HCT116 (cell line): ENCODE results near the gene MXRA8. TPM values are rescaled to one million over a fixed set of nuclear protein-coding genes. Genes with fewer than 3 reads are reported as not detected.

ENCODE experiments used
- ATAC-seq: fragments of 200-7000 bp; cut with Tn5 transposase; 2 replicates; pipeline ENCODE4 v1.9.1; 2020; ENCODE audit warnings: mild to moderate bottlenecking, moderate library complexity
- BruUV-seq: library from RNA; stranded (reverse); fragments of 400-500 nt; replicated peaks from 2 replicates; lab custom pipeline; 2021; lab: Mats Ljungman, UMichigan
- CTCF ChIA-PET: fragments of 300-600 bp; sonication (Branson Sonifier 250); formaldehyde crosslinking; loops from one replicate; lab custom pipeline; 2021; ENCODE audit warnings: antibody characterized with exemption; lab: Charles Lee
- POLR2A ChIA-PET: fragments of 300-600, 350-600 bp; sonication (Branson Sonifier 250); formaldehyde crosslinking; loops from one replicate; lab custom pipeline; 2021; ENCODE audit warnings: antibody characterized with exemption; lab: Charles Lee
- RAD21 ChIA-PET, 2 experiments: fragments of 300-600 bp; sonication (Branson Sonifier 250); formaldehyde crosslinking; loops; one replicate each; lab custom pipeline; 2023; ENCODE audit warnings: low total read pairs in 2 of 2; ENCODE audit not compliant: uncharacterized antibody in 2 of 2, unreplicated experiment in 2 of 2, low non-redundant PET in 1 of 2; lab: Charles Lee
- DNase-seq: peaks from one replicate; pipeline ENCODE4 v3.0.0-alpha.2; 2010; ENCODE audit warnings: low read depth, low spot score
- H2AFZ ChIP-seq: fragments of 200-600 bp; shearing (Covaris generic), sonication (generic); 2 replicates; pipeline ENCODE4 v1.6.1; 2017; ENCODE audit warnings: low read depth, mixed run types, mixed read lengths, antibody characterized with exemption, low read length; ENCODE audit not compliant: poor library complexity, severe bottlenecking
- H3K27ac ChIP-seq: 2 replicates; pipeline ENCODE4 v1.5.1; 2012; ENCODE audit warnings: low read depth, low read length
- H3K27me3 ChIP-seq: fragments of 200-600 bp; sonication (generic); 2 replicates; pipeline ENCODE4 v1.6.1; 2016; ENCODE audit warnings: mixed run types, low read length, mixed read lengths; ENCODE audit not compliant: insufficient read depth
- H3K36me3 ChIP-seq, 2 experiments: fragments of 200-500 bp in 1 of 2; fragments of 200-600 bp in 1 of 2; sonication (Bioruptor generic) in 1 of 2; sonication (generic) in 1 of 2; 2 replicates each; pipeline versions ENCODE4 v1.5.1 to v1.6.1; 2014 to 2016; ENCODE audit warnings: low read length in 2 of 2, inconsistent platforms in 1 of 2, mixed read lengths in 1 of 2, mixed run types in 1 of 2; ENCODE audit not compliant: insufficient read depth in 2 of 2, control insufficient read depth in 1 of 2
- H3K4me1 ChIP-seq, 2 experiments: fragments of 200-600 bp in 1 of 2; sonication (generic) in 1 of 2; 2 replicates each; pipeline versions ENCODE4 v1.5.1 to v1.6.1; 2012 to 2017; ENCODE audit warnings: low read length in 2 of 2, inconsistent platforms in 1 of 2, mild to moderate bottlenecking in 1 of 2, mixed read lengths in 1 of 2, mixed run types in 1 of 2, moderate library complexity in 1 of 2; ENCODE audit not compliant: insufficient read depth in 2 of 2, control insufficient read depth in 1 of 2
- H3K4me2 ChIP-seq: fragments of 200-600 bp; sonication (generic); 2 replicates; pipeline ENCODE4 v1.6.1; 2017; ENCODE audit warnings: mixed run types, low read length, mixed read lengths
- H3K4me3 ChIP-seq, 2 experiments: fragments of 200-600 bp in 1 of 2; sonication (generic) in 1 of 2; replicated peaks in 1 of 2; 2 replicates each; pipeline ENCODE4 v1.5.1; 2011 to 2016; ENCODE audit warnings: low read length in 2 of 2, control low read depth in 1 of 2, low read depth in 1 of 2, mild to moderate bottlenecking in 1 of 2, mixed read lengths in 1 of 2, mixed run types in 1 of 2
- H3K79me2 ChIP-seq: fragments of 200-600 bp; sonication (generic); 2 replicates; pipeline ENCODE4 v1.6.1; 2017; ENCODE audit warnings: mild to moderate bottlenecking, mixed run types, low read length, moderate library complexity, mixed read lengths; ENCODE audit not compliant: insufficient read depth
- H3K9ac ChIP-seq: fragments of 200-600 bp; sonication (generic); 2 replicates; pipeline ENCODE4 v1.6.1; 2016; ENCODE audit warnings: low read length, mixed read lengths
- H3K9me2 ChIP-seq: fragments of 200-600 bp; sonication (generic), shearing (Covaris generic); 2 replicates; pipeline ENCODE4 v1.6.1; 2017; ENCODE audit warnings: mixed run types, mild to moderate bottlenecking, moderate library complexity; ENCODE audit not compliant: insufficient read depth
- H3K9me3 ChIP-seq, 2 experiments: fragments of 200-500 bp in 1 of 2; fragments of 200-600 bp in 1 of 2; sonication (Bioruptor generic) in 1 of 2; sonication (generic) in 1 of 2; 2 replicates each; pipeline ENCODE4 v1.6.1; 2014 to 2017; ENCODE audit warnings: low read length in 2 of 2, mixed read lengths in 2 of 2, inconsistent platforms in 1 of 2, low read depth in 1 of 2, mild to moderate bottlenecking in 1 of 2, mixed run types in 1 of 2, moderate library complexity in 1 of 2; ENCODE audit not compliant: control insufficient read depth in 1 of 2, insufficient read depth in 1 of 2
- H4K20me1 ChIP-seq: fragments of 200-600 bp; sonication (generic), shearing (Covaris generic); 2 replicates; pipeline ENCODE4 v1.6.1; 2017; ENCODE audit warnings: mixed run types, mild to moderate bottlenecking, moderate library complexity; ENCODE audit not compliant: insufficient read depth
- EGR1 ChIP-seq: IDR thresholded peaks from 2 replicates; pipeline ENCODE4 v1.6.1; 2012; ENCODE audit warnings: low read depth
- ELF1 ChIP-seq: IDR thresholded peaks from 2 replicates; pipeline ENCODE4 v1.6.1; 2012; ENCODE audit warnings: low read depth, borderline replicate concordance
- JUND ChIP-seq: IDR thresholded peaks from 2 replicates; pipeline ENCODE4 v1.6.1; 2012
- POLR2A ChIP-seq: IDR thresholded peaks from 2 replicates; pipeline ENCODE4 v1.7.0; 2011; ENCODE audit warnings: borderline replicate concordance; ENCODE audit not compliant: insufficient read depth, insufficient read length; ENCODE audit errors: extremely low read depth
- RAD21 ChIP-seq: IDR thresholded peaks from 2 replicates; pipeline ENCODE4 v1.6.1; 2012; ENCODE audit warnings: low read depth, mild to moderate bottlenecking
- REST ChIP-seq: IDR thresholded peaks from 2 replicates; pipeline ENCODE4 v1.6.1; 2012; ENCODE audit warnings: low read depth
- SIN3A ChIP-seq: IDR thresholded peaks from 2 replicates; pipeline ENCODE4 v1.6.1; 2012; ENCODE audit warnings: low read depth
- SP1 ChIP-seq: IDR thresholded peaks from 2 replicates; pipeline ENCODE4 v1.6.1; 2012; ENCODE audit warnings: low read depth
- SRF ChIP-seq: IDR thresholded peaks from 2 replicates; pipeline ENCODE4 v1.6.1; 2012; ENCODE audit warnings: low read depth
- ZBTB33 ChIP-seq: IDR thresholded peaks from 2 replicates; pipeline ENCODE4 v1.6.1; 2011; ENCODE audit warnings: mild to moderate bottlenecking, low read length, moderate library complexity; ENCODE audit not compliant: insufficient replicate concordance; ENCODE audit errors: extremely low read depth
- ZFX ChIP-seq: fragments of 450-650 bp; IDR thresholded peaks from 2 replicates; pipeline ENCODE4 v1.6.1; 2017
- intact Hi-C: fragments of 100-400 bp; cut with micrococcal nuclease; formaldehyde crosslinking; loops from 2 replicates; pipeline ENCODE4 v1.10.0; 2022
- microRNA-seq: library from miRNA; unstranded; fragments of <30 nt; microRNA quantifications from one replicate; pipeline ENCODE4, GENCODE V29; 2016; ENCODE audit warnings: borderline number of aligned reads
- total RNA-seq: library from RNA; stranded (reverse); gene quantifications from one replicate; pipeline ENCODE4 v1.2.1, GENCODE V29; 2021; ENCODE audit not compliant: unreplicated experiment
- TF ChIP-seq, protein P1 (sequence below): IDR thresholded peaks from 2 replicates; pipeline ENCODE4 v1.6.1; 2012
- TF ChIP-seq, protein P2 (sequence below): IDR thresholded peaks from 2 replicates; pipeline ENCODE4 v1.6.1; 2012

Gene MXRA8
- total RNA-seq, 1 experiment from 2014 or later = 0.74 TPM

DNA sequence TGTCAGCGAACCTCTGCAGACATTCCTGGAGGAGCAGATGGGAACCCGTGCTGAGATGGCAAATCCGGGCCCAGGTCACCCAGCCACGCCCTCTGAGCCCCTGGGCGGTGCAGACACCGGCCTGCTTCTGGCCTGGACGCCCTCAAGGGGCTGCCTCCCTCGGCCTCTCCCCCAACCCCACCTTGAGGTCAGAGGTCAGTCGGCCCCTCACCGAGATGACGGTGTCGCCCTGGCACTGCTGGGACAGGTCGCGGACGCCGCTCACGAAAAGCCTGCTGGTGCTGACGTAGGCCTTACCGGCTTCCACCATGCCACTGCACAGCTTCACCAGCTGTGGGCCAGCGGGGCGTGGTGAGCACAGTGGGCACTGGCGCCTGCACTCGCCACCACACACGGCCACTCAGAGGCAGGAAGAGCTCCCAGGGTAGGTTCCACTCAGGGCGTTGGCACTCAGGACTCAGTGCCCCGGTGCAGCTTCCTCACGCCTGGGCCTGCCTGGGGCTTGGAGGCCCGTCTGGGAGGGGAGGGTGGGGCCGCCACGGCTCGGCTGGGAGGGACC, 55.3 kb downstream of the MXRA8 start:
- H3K9me2 ChIP-seq = no peaks in the 10 kb centered on the region
- POLR2A ChIA-PET = no interaction called here

More for the DNA sequence above, 55.3 kb downstream of the MXRA8 start:
- DNase-seq (no peak), ATAC-seq (no peak)
- H3K27me3 ChIP-seq = no peaks in the 10 kb centered on the region
- peaks cover 29 to 47% of the 10 kb centered on the region in 2 experiments for H3K4me1 ChIP-seq
- H3K36me3 ChIP-seq = no peaks in the 10 kb centered on the region
- no peak overlapping the region for H3K4me3 ChIP-seq
- no TSS peak for BruUV-seq
- H3K79me2 ChIP-seq = peaks cover 13% of the 10 kb centered on the region
- no peaks in the 10 kb centered on the region for H3K9me3 ChIP-seq
- H3K4me2 ChIP-seq = no peak overlapping the region
- ChIA-PET CTCF (no interaction called here), RAD21 (no interaction called here)
- no peaks in the 10 kb centered on the region for H4K20me1 ChIP-seq
- H2AFZ ChIP-seq = no peak overlapping the region
- peak overlapping the region; percentile 23; the same call in 1 of the 2 replicates for H3K27ac ChIP-seq
- TF ChIP-seq, protein P1, sequence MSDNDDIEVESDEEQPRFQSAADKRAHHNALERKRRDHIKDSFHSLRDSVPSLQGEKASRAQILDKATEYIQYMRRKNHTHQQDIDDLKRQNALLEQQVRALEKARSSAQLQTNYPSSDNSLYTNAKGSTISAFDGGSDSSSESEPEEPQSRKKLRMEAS = no peak
- no peak for TF ChIP-seq ZFX
- no peak for TF ChIP-seq ZBTB33
- no peak for TF ChIP-seq POLR2A
- TF ChIP-seq, protein P2, sequence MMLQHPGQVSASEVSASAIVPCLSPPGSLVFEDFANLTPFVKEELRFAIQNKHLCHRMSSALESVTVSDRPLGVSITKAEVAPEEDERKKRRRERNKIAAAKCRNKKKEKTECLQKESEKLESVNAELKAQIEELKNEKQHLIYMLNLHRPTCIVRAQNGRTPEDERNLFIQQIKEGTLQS = no peak
- no peak for TF ChIP-seq RAD21
- no peak for TF ChIP-seq REST
- no peak for TF ChIP-seq SIN3A
- TF ChIP-seq ELF1 = no peak
- no peak for TF ChIP-seq EGR1
- no peak for TF ChIP-seq SRF
- TF ChIP-seq SP1 = no peak
- no peak for TF ChIP-seq JUND
- intact Hi-C loops = no loop called here
- H3K9ac ChIP-seq = no peak overlapping the region

Small RNA genes within 50 kb of the gene (microRNA-seq; reads per million reads assigned to microRNA genes)
- not detected for gene MIR6727
- not detected for gene MIR6808

Other genes starting within 250 kb of the MXRA8 start
- gene C1orf159, start 242.5 kb downstream of the MXRA8 start, total RNA-seq = 22.7 TPM
- gene TTLL10, start 184.7 kb downstream of the MXRA8 start, total RNA-seq = 0.10 TPM
- 56.2 TPM for gene TNFRSF18, start 152.0 kb downstream of the MXRA8 start, total RNA-seq
- 0.37 TPM for gene TNFRSF4, start 144.4 kb downstream of the MXRA8 start, total RNA-seq
- 133 TPM for gene SDF4, start 126.6 kb downstream of the MXRA8 start, total RNA-seq
- 16.3 TPM for gene B3GALT6, start 126.3 kb downstream of the MXRA8 start, total RNA-seq
- gene C1QTNF12, start 111.8 kb downstream of the MXRA8 start, total RNA-seq = 6.9 TPM
- 67.7 TPM for gene UBE2J2, start 84.7 kb downstream of the MXRA8 start, total RNA-seq
- 3.7 TPM for gene SCNN1D, start 78.1 kb downstream of the MXRA8 start, total RNA-seq
- 38.8 TPM for gene ACAP3, start 50.6 kb downstream of the MXRA8 start, total RNA-seq
- gene PUSL1, start 50.0 kb downstream of the MXRA8 start, total RNA-seq = 47.2 TPM
- 161 TPM for gene INTS11, start 33.9 kb downstream of the MXRA8 start, total RNA-seq
- gene CPTP, start 33.8 kb downstream of the MXRA8 start, total RNA-seq = 16.3 TPM
- 0.07 TPM for gene TAS1R3, start 27.3 kb downstream of the MXRA8 start, total RNA-seq
- gene DVL1, start 9.1 kb downstream of the MXRA8 start, total RNA-seq = 160 TPM
- 200 TPM for gene AURKAIP1, start 16.7 kb upstream of the MXRA8 start, total RNA-seq
- 173 TPM for gene CCNL2, start 40.8 kb upstream of the MXRA8 start, total RNA-seq
- 131 TPM for gene MRPL20, start 48.7 kb upstream of the MXRA8 start, total RNA-seq
- not detected for gene ANKRD65, start 62.7 kb upstream of the MXRA8 start, total RNA-seq
- gene VWA1, start 77.1 kb upstream of the MXRA8 start, total RNA-seq = 50.6 TPM
- 0.61 TPM for gene ATAD3C, start 91.1 kb upstream of the MXRA8 start, total RNA-seq
- gene ATAD3B, start 113.2 kb upstream of the MXRA8 start, total RNA-seq = 62.9 TPM
- 92.3 TPM for gene ATAD3A, start 153.6 kb upstream of the MXRA8 start, total RNA-seq
- gene TMEM240, start 182.1 kb upstream of the MXRA8 start, total RNA-seq = 2.3 TPM
- 134 TPM for gene SSU72, start 216.3 kb upstream of the MXRA8 start, total RNA-seq
- 8.4 TPM for gene FNDC10, start 241.6 kb upstream of the MXRA8 start, total RNA-seq